ENCODE measurements around the gene KIRREL3.

GRCh38 chr11:126561327-126561893, 439.2 kb downstream of the KIRREL3 start:
- TF ChIP-seq POLR2A (IDR thresholded peaks at IDR 0.05; ENCODE audit: low read depth, low read length) = no peak
- no peak for TF ChIP-seq MAFK (IDR thresholded peaks at IDR 0.05; ENCODE audit: low read depth, low read length)
- no peak for TF ChIP-seq CEBPB (IDR thresholded peaks at IDR 0.05; ENCODE audit: low read depth, low read length)
- TF ChIP-seq BHLHE40 (IDR thresholded peaks at IDR 0.05; ENCODE audit: low read depth, low read length) = no peak
- no peak for TF ChIP-seq CTCF (conservative IDR thresholded peaks at IDR 0.05; ENCODE audit: low read depth, low read length)
- TF ChIP-seq RAD21 (IDR thresholded peaks at IDR 0.05; ENCODE audit: low read length) = no peak
- no peak for TF ChIP-seq ELK1 (IDR thresholded peaks at IDR 0.05; ENCODE audit: borderline replicate concordance, low read depth, low read length)
- TF ChIP-seq USF2 (IDR thresholded peaks at IDR 0.05; ENCODE audit: low read depth, low read length) = no peak
- TF ChIP-seq MXI1 (IDR thresholded peaks at IDR 0.05; ENCODE audit: borderline replicate concordance, low read depth, low read length) = peak; percentile 35; the same call in 1 of the 2 replicates
- no peak for TF ChIP-seq FOS (IDR thresholded peaks at IDR 0.05; ENCODE audit: low read depth, low read length)
- no peak for TF ChIP-seq SMC3 (IDR thresholded peaks at IDR 0.05; ENCODE audit: low read depth, low read length)
- TF ChIP-seq RCOR1 (IDR thresholded peaks at IDR 0.05; ENCODE audit: insufficient replicate concordance, low read length) = no peak
- no peak for TF ChIP-seq RFX5 (IDR thresholded peaks at IDR 0.05; ENCODE audit: low read depth, low read length)

Measured in IMR-90 (cell line).